ENCODE data around the gene ANKRA2.

ANKRA2 gene

GRCh38 chr5:73565139-73565968, at the start of gene ANKRA2, which contains the start of gene UTP15:
TSS of gene ANKRA2 (minus strand) at chr5:73565639. CDS start at chr5:73562881, 2,758 bp downstream.
TSS of gene UTP15 (plus strand) at chr5:73565743. CDS start at chr5:73567345, 1,602 bp downstream.
- peak; percentile 97 to 99 for DNase-seq (ENCODE audit: low read depth in 2 of 2)

DNA sequence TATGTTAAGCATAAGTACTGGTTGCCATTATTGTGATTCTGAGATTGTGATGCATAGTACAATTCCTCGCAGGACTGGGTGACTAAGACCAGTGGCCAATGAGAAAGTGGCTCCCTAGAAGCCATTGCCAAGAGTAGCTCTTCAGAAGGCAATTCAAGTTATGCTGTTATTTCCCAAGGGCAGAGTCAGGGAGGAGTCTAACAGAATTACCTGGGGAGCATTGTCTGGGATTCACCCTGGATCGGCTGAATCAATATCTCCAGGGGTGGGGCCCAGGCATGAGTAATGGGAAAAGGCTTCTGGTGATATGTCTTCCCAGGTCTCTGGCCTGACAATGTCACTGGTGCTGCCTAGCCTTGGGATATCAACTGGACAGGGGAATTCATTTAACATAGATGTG, 49.6 kb upstream of the ANKRA2 start:
- DNase-seq (ENCODE audit: low read depth in 2 of 2), result no peak

- DNase-seq (ENCODE audit: low read depth in 2 of 2), result no peak
Observed at GRCh38 chr5:73612799-73613198, 47.4 kb upstream of the ANKRA2 start.

- no peak for DNase-seq (ENCODE audit: low read depth in 2 of 2)
Observed at GRCh38 chr5:73607228-73607627, 41.8 kb upstream of the ANKRA2 start.

GRCh38 chr5:73606206-73606753, 40.8 kb upstream of the ANKRA2 start:
- DNase-seq (ENCODE audit: low read depth in 2 of 2), result no peak

GRCh38 chr5:73605223-73606087, 40.0 kb upstream of the ANKRA2 start:
- DNase-seq (ENCODE audit: low read depth in 2 of 2), result no peak

DNA sequence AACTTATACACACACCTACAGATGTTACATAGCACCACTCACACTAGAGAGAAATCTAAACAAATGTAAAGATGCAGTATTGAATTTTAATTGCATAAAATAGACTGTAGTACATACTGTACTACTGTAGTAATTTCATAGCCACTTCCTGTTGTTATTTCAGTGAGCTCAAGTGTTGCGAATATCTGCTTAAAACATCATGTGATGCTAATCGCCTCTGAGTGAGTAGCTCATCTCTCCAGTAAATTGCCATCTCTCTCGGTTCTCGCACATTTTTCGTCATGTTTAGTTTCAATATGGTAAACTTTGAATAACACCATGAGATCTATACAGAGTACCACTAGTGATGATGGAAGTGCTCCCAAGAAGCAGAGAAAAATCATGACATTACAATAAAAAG, 38.6 kb upstream of the ANKRA2 start:
- DNase-seq (ENCODE audit: low read depth in 2 of 2), result no peak

DNA sequence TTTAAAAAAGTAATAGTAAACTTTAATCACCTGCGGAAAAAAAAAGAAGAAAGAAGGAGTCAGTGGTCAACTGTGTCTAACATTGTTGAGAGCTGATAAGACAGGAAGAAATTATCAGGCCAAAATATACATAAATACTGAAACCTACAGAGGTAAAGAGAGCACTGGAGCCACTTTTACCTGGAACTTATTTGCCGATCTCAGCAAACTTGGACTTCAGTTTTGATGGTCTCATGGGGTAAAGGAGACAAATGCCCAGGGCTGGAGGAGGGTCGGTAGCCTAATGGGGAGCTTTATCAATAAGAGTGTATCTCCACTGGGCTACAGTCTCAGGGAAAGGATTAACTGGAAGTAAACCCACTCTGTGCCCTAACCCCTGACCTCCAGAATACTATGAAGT, 33.9 kb upstream of the ANKRA2 start:
- DNase-seq (ENCODE audit: low read depth in 2 of 2), result no peak

DNA sequence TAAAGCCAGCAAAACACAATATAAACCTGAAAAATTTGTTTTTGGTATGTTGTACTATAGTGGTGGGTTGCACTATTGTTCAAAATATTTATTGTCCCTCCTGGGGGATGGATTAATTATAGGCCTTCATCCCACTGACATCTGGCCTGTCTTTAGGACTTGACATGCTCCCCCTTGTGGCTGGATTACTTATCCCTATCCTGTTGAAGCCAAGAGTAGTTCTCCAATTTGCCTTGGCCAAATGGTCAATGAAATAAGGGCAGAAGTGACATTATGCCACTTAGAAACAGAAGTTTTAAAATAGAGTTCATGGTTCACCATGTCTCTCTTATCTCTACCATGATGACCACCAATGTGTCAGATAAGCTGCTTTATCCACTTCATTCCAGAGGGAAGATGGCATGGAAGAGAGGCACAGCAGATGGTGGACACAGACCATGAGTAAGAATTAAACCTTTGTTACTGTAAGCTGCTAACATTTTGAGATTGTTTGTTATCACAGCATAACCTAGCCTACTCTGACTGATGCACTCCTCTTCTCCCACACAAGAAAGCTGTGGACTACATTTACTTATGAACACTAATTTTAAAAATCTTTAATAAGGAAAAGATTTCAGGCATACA, 31.4 kb upstream of the ANKRA2 start:
- no peak for DNase-seq (ENCODE audit: low read depth in 2 of 2)

DNA sequence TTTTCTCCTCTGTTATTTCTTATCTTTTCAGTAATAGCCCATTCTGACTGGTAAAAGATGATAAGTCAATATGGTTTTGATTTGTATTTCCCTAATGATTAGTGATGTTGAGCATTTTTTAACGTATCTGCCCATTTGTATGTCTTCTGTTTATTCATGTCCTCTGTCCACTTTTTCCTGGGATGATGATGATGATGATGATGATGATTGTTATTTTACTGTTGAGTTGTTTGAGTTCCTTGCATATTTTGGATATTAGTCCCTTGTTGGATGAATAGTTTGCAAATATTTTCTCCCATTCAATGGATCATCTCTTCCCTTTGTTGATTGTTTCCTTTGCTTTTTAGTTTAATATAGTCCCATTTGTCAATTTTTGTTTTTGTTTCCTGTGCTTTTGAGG, 27.1 kb upstream of the ANKRA2 start:
- no peak for DNase-seq (ENCODE audit: low read depth in 2 of 2)

DNA sequence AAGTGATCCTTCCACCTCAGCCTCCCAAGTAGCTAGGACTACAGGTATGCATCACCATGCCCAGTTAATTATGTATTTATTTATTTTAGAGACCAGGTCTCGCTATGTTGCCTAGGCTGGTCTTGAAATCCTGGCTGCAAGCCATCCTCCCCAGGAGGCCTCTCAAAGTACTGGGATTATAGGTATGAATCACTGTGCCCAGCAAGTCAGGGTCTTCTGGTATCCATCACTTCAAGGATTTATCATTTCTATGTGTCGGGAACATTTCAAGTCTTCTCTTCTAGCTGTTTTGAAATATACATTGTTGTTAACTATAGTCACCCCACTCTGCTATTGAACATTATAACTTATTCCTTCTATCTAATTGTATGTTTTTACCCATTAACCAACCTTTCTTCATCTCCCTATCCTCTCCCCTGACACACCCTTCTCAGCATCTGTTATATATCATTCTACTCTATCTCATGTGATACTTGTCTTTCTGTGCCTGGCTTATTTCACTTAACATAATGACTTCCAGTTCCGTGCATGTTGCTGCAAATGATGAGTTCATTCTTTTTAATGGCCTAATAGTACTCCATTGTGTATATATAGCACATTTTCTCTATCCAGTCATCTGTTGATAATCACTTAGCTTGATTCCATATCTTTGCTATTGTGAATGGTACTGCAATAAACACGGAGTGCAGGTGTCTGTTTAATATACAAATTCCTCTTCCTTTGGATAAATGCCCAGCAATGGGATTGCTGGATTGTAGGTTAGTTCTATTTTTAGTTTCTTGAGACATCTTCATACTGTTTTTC, 26.5 kb upstream of the ANKRA2 start:
- no peak for DNase-seq (ENCODE audit: low read depth in 2 of 2)

GRCh38 chr5:73591102-73591695, 25.8 kb upstream of the ANKRA2 start:
- peak; percentile 4 to 14 for DNase-seq (ENCODE audit: low read depth in 2 of 2)

DNA sequence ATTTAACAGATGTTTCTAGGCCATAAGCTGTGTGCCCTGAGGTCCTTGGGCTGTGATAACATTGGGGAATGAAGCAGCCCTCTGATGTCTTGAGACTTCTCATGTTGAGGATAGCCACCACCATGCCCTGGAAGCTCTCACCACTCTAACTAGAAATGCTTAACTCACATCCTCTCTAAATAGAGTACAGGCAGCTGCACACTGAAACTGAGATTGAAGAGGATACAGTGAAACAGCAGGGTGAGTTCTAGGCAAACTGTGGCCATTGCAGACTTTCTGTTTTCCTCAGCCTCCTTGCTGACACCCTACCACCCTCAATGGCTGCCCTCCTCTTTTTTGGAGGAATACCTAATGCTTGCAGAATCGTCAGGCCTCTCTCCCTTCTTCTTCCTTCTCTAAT, 22.5 kb upstream of the ANKRA2 start:
- no peak for DNase-seq (ENCODE audit: low read depth in 2 of 2)

DNA sequence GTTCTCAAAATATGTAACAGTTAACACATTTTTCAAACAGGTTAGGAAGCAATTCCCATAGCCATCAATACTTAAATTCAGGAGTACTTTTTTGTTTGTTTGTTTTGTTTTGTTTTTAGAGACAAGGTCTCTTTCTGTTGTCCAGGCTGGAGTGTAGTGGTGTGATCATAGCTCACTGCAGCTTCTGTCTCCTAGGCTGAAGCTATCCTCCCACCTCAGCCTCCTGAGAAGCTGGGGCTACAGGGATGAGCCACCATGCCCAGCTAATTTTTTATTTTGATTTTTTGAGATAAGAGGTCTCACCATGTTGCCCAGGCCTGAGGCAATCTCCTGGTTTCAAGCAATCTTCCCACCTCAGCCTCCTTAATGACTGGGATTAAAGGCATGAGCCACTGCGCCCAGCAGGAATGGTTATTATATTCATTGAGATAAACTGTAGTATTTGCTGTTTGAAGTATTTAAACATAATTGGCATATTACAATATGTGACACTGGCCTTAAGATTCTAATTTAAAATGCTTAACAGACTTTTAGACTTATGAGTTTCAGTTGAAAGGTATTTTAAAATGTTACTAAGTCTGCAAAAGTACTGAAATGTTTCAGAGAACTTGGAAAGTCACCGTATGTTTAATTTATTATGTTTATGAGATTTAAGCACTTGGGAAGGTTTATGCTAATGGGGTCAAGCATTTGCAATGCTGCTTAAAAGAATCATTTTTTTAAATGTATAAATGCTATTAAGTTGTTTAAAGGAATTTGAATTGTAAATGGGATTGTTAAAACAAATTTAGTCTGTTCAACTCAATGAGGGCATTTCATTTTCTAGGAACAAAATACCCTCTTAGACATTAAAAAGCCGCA, 17.1 kb upstream of the ANKRA2 start:
- DNase-seq (ENCODE audit: low read depth in 2 of 2), result no peak

DNA sequence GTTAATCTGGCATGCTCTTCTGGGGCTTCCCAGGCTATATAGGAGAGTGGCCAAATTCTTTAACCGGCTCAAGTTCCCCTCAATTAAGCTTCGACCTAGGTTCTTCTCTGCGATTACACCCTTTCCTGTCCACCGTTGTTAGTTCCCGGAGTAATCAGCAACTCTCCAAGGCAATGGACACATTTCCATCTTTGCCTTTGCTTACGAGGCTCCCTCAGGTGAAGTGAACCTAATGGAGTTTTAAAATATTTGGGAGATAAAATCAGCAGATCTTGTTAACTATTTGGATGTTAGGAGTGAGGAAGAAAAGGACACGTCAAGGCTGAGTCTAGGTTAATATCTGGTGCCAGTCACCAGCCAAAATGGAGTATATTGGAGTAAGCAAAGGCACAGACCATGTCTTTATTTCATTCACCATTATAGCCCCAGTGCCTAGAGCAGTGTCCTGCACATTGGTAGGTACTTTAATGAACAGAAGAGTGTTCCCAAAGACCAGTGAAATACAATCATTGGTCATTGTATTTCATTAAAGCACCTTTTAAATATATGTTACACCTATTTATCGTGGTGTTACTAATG, 619 bp upstream of the ANKRA2 start:
- DNase-seq (ENCODE audit: low read depth in 2 of 2), result no peak

- DNase-seq (ENCODE audit: low read depth in 2 of 2), result no peak
Observed at GRCh38 chr5:73564675-73565074, 764 bp downstream of the ANKRA2 start.

GRCh38 chr5:73564018-73564417, 1.4 kb downstream of the ANKRA2 start:
- DNase-seq (ENCODE audit: low read depth in 2 of 2), result no peak

GRCh38 chr5:73558950-73559349, 6.5 kb downstream of the ANKRA2 start:
- no peak for DNase-seq (ENCODE audit: low read depth in 2 of 2)

DNA sequence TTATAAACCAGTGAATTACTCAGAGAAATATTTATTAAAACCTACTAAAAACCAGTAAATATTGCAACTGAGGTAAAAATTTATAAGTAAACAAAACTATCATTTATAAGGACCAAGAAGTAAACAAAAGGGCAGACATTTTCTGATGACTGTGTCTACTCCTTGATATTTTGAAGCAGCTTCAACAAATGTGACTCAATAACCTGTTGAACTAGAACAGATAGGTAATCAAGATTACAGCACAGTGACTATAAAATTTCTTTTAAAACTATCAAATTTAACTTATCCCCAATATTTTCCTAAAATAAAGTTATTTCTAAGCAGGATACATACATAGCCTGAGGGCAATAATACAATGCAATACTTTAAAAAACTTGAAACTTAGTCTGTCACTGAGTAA, 12.8 kb downstream of the ANKRA2 start:
- DNase-seq (ENCODE audit: low read depth in 2 of 2), result no peak

Measured in activated CD8-positive, alpha-beta memory T cell treated with anti-CD3 and anti-CD28 coated beads for 4 hours (primary cell).